ENCODE measurements around the gene HHIPL1. TPM values are rescaled to one million over a fixed set of nuclear protein-coding genes. Genes with fewer than 3 reads are reported as not detected.

HHIPL1 gene
- total RNA-seq, 2 experiments from 2014 or later = 0.15 to 0.31 TPM

DNA sequence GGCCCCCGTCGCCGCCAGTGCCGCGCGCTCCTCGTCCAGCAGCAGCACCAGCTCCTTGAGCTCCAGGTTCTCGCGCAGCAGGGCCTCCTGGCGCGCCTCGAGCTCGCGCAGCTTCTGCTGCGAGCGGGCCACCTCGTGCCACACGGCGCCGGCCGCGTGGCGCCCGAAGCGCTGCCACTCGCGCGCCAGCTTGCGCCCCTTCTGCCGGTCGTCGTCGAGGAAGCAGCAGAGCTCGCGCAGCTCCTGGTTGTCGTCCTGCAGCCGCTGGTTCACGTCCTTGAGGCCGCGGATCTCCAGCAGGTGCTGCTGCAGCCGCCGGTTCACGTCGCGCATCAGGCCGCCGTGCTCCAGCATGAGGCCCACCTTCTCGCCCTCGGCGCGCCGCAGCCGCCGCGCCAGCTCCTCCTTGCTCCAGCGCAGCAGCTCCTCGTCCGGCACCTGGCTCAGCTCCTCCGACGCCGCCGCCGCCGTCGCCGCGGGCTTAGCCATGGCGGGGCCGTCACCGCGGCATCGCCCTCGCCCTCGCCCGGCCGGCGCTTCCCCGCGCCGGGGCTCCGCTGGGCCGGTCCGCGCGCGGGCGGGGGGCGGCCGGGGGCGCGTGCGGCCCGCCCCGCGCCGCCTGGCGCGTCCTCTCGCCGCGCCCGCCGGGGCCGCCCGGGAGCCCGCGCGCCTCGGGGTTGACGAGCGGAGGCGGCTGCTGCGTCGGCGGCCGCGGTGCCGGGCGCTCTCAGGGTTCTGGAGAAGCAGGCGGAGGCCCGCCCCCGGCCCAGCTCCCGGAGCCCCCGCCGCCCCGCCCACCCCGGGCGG is 41.3 kb upstream of the HHIPL1 start, which contains the start of gene CCDC85C:
CCDC85C (minus strand) TSS at position 737 of the 807 bp plus-strand sequence; CDS start at position 489, 248 bp downstream.
- no peaks in the 10 kb centered on the region for H3K36me3 Mint-ChIP-seq (ENCODE audit: low read depth)
- intact Hi-C loops (cut with micrococcal nuclease) = loop anchor here (1.0 kb wide), 2 partner anchors 81 to 122 kb away; partner anchors contain the start of genes CCNK and CYP46A1
- CTCF ChIA-PET = no interaction called here
- H3K27me3 Mint-ChIP-seq (ENCODE audit: low read depth) = peaks cover 2% of the 10 kb centered on the region
- peak within 1 kb of the TSS; percentile 86 for H3K4me3 Mint-ChIP-seq
- H3K4me1 Mint-ChIP-seq (ENCODE audit: low read depth) = peaks cover 31% of the 10 kb centered on the region
- peak within 1 kb of the TSS; percentile 78 for H3K27ac Mint-ChIP-seq
- peak; percentile 52 for DNase-seq
- H3K9me3 Mint-ChIP-seq = no peaks in the 10 kb centered on the region

DNA sequence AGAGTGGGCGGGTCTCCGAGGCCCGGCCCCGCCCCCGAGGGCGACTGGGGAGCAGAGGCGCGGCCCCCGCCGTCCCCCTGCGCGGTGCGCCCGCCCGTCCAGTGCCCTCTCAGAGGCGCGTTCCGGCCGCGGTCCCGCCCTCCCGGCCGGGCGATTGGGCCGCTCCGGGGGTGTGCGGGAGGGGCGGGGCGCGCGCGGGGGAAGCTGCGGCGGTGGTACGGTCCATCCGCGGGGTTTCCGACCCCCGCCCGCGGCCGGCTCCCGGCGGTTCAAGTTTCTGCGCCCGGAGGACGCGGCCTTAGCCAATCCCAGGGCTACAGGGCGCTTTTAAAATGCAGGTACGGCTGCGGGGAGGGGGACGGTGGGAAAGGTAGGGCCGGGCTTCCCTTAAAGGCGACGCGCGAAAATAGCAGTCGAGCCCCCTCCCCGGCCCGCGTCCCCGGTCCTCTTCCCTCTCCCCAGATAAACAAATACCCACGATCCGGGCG is 40.6 kb upstream of the HHIPL1 start:
- no peaks in the 10 kb centered on the region for H3K9me3 Mint-ChIP-seq
- no peaks in the 10 kb centered on the region for H3K36me3 Mint-ChIP-seq (ENCODE audit: low read depth)
- H3K4me3 Mint-ChIP-seq = peak overlapping the region; percentile 86
- peak; percentile 92 for DNase-seq
- H3K27ac Mint-ChIP-seq = peak overlapping the region; percentile 78
- peaks cover 29% of the 10 kb centered on the region for H3K4me1 Mint-ChIP-seq (ENCODE audit: low read depth)
- intact Hi-C loops (cut with micrococcal nuclease) = loop anchor here (1.0 kb wide), 2 partner anchors 80 to 123 kb away; partner anchors contain the start of genes CCNK and CYP46A1
- CTCF ChIA-PET = interaction anchor here (1.9 to 2.7 kb wide), 2 partner anchors 24 to 79 kb away, joined by 6 to 8 read pairs; no protein-coding TSS in a partner anchor
- H3K27me3 Mint-ChIP-seq (ENCODE audit: low read depth) = peaks cover 2% of the 10 kb centered on the region

DNA sequence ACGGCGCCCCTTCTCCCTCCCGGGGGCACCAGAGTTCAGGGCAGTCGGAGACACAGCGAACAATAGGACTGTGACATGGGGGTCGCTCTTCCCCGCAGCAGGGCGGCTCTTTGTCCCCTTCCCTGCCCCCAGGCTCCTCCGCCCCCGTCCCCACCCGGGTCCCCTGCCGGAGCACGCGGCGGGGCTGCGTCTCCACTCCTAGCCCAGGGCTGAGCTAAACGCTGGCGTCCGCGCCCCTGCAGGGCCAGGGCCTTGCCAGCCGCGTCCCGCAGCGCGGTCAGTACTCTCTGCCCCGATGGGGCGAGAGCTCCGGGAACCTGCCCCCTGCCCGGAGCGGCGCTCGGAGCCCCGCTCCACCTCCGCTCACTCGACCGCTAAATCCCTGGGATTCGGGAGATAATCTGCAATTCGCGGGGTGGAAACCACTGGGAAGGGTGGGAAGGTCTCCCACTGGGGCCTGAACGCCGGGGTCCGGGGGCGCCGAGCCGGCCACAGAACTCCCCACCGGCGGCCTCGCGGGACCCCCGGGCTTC is 40.1 kb upstream of the HHIPL1 start:
- peak overlapping the region; percentile 78 for H3K27ac Mint-ChIP-seq
- H3K27me3 Mint-ChIP-seq (ENCODE audit: low read depth) = peaks cover 2% of the 10 kb centered on the region
- no peaks in the 10 kb centered on the region for H3K36me3 Mint-ChIP-seq (ENCODE audit: low read depth)
- no peaks in the 10 kb centered on the region for H3K9me3 Mint-ChIP-seq
- H3K4me1 Mint-ChIP-seq (ENCODE audit: low read depth) = peaks cover 29% of the 10 kb centered on the region
- CTCF ChIA-PET = interaction anchor here (1.9 to 2.7 kb wide), 2 partner anchors 24 to 78 kb away, joined by 6 to 8 read pairs; no protein-coding TSS in a partner anchor
- no peak for DNase-seq
- H3K4me3 Mint-ChIP-seq = peak overlapping the region; percentile 86
- intact Hi-C loops (cut with micrococcal nuclease) = loop anchor here (1.0 kb wide), 2 partner anchors 79 to 124 kb away; partner anchors contain the start of genes CCNK and CYP46A1

DNA sequence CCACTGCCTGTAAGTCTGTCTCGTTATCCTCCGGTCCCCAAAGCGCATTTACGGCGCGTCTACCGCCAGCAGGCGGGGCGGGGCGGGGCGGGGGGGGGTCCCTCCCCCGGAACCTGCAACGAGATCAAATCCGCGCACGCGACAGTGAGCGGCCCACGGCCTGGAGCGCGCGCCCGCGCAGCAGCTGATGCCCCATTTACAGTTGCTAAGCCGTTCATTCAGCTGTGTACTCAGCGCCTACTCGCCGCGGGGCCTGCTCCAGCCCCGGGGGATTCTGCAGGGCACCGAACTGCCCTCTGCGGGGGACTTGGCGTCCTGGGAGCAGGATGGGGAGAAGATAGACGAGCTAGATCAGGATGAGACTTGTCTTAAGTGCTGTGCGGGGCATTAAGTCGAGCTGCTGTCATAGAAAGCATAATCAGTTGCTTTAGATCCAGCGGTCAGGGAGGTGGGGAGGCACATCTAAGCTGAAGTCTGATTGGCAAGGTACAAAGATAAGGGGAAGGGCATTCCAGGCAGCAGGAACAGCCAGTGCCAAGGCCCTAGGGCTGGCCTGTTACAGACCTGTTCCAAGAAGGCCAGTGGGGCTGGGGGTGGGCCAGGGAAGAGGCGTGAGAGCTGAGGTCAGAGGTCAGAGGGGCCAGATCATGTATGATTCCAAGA is 39.5 kb upstream of the HHIPL1 start:
- Mint-ChIP-seq H3K27ac (peak overlapping the region; percentile 70), H3K4me1 (ENCODE audit: low read depth) (peaks cover 24% of the 10 kb centered on the region), H3K36me3 (ENCODE audit: low read depth) (no peaks in the 10 kb centered on the region), H3K27me3 (ENCODE audit: low read depth) (peaks cover 2% of the 10 kb centered on the region), H3K9me3 (no peaks in the 10 kb centered on the region), H3K4me3 (peak overlapping the region; percentile 86)
- CTCF ChIA-PET = interaction anchor here (1.9 to 2.7 kb wide), 2 partner anchors 23 to 78 kb away, joined by 6 to 8 read pairs; no protein-coding TSS in a partner anchor
- intact Hi-C loops (cut with micrococcal nuclease) = no loop called here
- DNase-seq = peak; percentile 82

DNA sequence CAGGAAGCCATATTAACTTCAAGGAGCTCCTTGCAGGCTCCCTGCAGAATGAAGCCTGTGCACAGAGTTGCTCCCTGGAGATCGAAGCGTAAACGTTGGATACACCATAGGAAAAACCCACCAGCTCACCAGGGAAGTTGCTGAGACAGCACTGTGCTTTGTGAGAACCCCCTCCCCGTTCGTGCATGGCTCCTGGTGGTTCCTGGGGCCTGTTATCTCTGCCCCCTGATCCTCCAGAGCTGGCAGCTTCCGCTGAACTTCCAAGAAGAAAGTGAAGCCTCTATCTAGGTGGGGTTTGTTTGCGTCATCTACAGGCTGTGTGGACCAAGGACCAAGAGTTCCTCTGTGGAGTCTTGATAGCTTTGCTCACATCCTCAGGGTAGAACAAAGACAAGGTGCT is 38.6 kb upstream of the HHIPL1 start:
- H3K4me3 Mint-ChIP-seq = peak overlapping the region; percentile 27
- no peak for DNase-seq
- H3K27ac Mint-ChIP-seq = no peak overlapping the region
- H3K4me1 Mint-ChIP-seq (ENCODE audit: low read depth) = peaks cover 21% of the 10 kb centered on the region
- H3K36me3 Mint-ChIP-seq (ENCODE audit: low read depth) = no peaks in the 10 kb centered on the region
- intact Hi-C loops (cut with micrococcal nuclease) = no loop called here
- no peaks in the 10 kb centered on the region for H3K9me3 Mint-ChIP-seq
- H3K27me3 Mint-ChIP-seq (ENCODE audit: low read depth) = peaks cover 2% of the 10 kb centered on the region
- CTCF ChIA-PET = interaction anchor here (0.7 to 2.7 kb wide), 3 partner anchors 22 to 186 kb away, joined by 4 to 8 read pairs (median 6); no protein-coding TSS in a partner anchor

DNA sequence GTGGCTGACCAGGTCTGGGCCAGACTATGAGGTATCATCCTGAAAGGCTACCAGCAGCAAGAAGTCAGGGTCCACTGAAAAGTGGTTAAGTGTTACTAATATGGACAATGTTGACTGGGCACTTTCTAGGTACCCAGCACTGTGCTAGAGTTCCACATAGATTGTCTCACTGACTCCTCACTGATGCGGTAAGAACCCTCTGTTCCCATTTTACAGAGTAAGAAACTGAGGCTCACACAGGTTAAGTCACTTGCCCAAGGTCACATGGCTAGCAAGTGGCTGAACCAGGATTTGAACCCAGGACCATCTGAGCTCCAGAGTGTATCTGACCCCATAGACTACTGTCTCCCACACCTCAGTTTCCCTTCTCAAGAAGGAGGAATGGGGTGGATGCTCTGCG is 36.3 kb upstream of the HHIPL1 start:
- Mint-ChIP-seq H3K4me1 (ENCODE audit: low read depth) (peaks cover 10% of the 10 kb centered on the region), H3K36me3 (ENCODE audit: low read depth) (no peaks in the 10 kb centered on the region), H3K4me3 (no peak overlapping the region), H3K27ac (no peak overlapping the region), H3K9me3 (no peaks in the 10 kb centered on the region), H3K27me3 (ENCODE audit: low read depth) (no peaks in the 10 kb centered on the region)
- intact Hi-C loops (cut with micrococcal nuclease) = no loop called here
- CTCF ChIA-PET = interaction anchor here (0.6 to 1.3 kb wide), 4 partner anchors 15 to 184 kb away, joined by 3 to 5 read pairs (median 3); partner anchors contain the start of gene EML1
- DNase-seq = no peak

- intact Hi-C loops (cut with micrococcal nuclease) = no loop called here
- DNase-seq = peak; percentile 21
- no peaks in the 10 kb centered on the region for H3K9me3 Mint-ChIP-seq
- H3K4me3 Mint-ChIP-seq = no peak overlapping the region
- no peaks in the 10 kb centered on the region for H3K27me3 Mint-ChIP-seq (ENCODE audit: low read depth)
- no peak overlapping the region for H3K27ac Mint-ChIP-seq
- peaks cover 10% of the 10 kb centered on the region for H3K4me1 Mint-ChIP-seq (ENCODE audit: low read depth)
- H3K36me3 Mint-ChIP-seq (ENCODE audit: low read depth) = no peaks in the 10 kb centered on the region
- CTCF ChIA-PET = interaction anchor here (0.6 to 1.3 kb wide), 3 partner anchors 14 to 662 kb away, joined by 3 to 5 read pairs (median 3); no protein-coding TSS in a partner anchor
Measured at GRCh38 chr14:99609245-99610170, 35.4 kb upstream of the HHIPL1 start.

DNA sequence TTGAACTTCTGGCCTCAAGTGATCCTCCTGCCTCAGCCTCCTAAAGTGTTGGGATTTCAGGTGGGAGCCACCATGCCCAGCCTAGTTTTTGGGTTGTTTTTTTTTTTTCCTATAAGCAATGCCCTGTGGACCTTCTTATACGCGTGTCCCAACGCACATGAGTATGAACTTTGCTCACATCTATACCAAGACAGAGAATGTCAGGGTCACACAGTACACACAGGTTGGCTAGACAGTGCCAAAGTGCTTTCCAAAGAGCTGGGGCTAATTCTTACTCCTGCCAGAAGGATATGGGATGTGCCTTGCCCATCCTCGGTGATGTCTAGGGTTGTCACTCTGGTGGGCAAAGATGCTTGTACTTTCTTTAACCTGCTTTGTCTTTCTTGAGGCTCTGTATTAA is 33.3 kb upstream of the HHIPL1 start:
- Mint-ChIP-seq H3K4me3 (no peak overlapping the region), H3K4me1 (ENCODE audit: low read depth) (peaks cover 4% of the 10 kb centered on the region), H3K27ac (no peak overlapping the region), H3K27me3 (ENCODE audit: low read depth) (peaks cover 10% of the 10 kb centered on the region), H3K9me3 (no peaks in the 10 kb centered on the region), H3K36me3 (ENCODE audit: low read depth) (no peaks in the 10 kb centered on the region)
- intact Hi-C loops (cut with micrococcal nuclease) = no loop called here
- DNase-seq = no peak
- CTCF ChIA-PET = no interaction called here

GRCh38 chr14:99612071-99612737 is 32.7 kb upstream of the HHIPL1 start:
- intact Hi-C loops (cut with micrococcal nuclease) = no loop called here
- CTCF ChIA-PET = no interaction called here
- Mint-ChIP-seq H3K27me3 (ENCODE audit: low read depth) (peaks cover 15% of the 10 kb centered on the region), H3K4me3 (no peak overlapping the region), H3K9me3 (no peaks in the 10 kb centered on the region), H3K27ac (no peak overlapping the region), H3K36me3 (ENCODE audit: low read depth) (no peaks in the 10 kb centered on the region), H3K4me1 (ENCODE audit: low read depth) (peaks cover 4% of the 10 kb centered on the region)
- peak; percentile 29 for DNase-seq

- intact Hi-C loops (cut with micrococcal nuclease) = no loop called here
- Mint-ChIP-seq H3K4me1 (ENCODE audit: low read depth) (peaks cover 4% of the 10 kb centered on the region), H3K36me3 (ENCODE audit: low read depth) (no peaks in the 10 kb centered on the region), H3K4me3 (no peak overlapping the region), H3K27me3 (ENCODE audit: low read depth) (peaks cover 15% of the 10 kb centered on the region), H3K9me3 (no peaks in the 10 kb centered on the region), H3K27ac (no peak overlapping the region)
- CTCF ChIA-PET = no interaction called here
- no peak for DNase-seq
Measured at GRCh38 chr14:99612738-99613330, 32.1 kb upstream of the HHIPL1 start.
